Vein endothelial cell (primary cell): ENCODE data around the gene COX8C. TPM values are rescaled to one million over a fixed set of nuclear protein-coding genes. Genes with fewer than 3 reads are reported as not detected.

Experiments
- small RNA-seq: library from RNA; depleted of rRNA; stranded (forward); fragments of <200 nt; gene quantifications from one replicate; pipeline ENCODE3, GENCODE V24; 2012
- total RNA-seq: library from RNA; depleted of rRNA; stranded (reverse); fragments of >200 nt; gene quantifications from 2 replicates; pipeline ENCODE4 v1.2.3, GENCODE V29; 2012

Gene COX8C
- not detected in 2 replicates for total RNA-seq

DNA sequence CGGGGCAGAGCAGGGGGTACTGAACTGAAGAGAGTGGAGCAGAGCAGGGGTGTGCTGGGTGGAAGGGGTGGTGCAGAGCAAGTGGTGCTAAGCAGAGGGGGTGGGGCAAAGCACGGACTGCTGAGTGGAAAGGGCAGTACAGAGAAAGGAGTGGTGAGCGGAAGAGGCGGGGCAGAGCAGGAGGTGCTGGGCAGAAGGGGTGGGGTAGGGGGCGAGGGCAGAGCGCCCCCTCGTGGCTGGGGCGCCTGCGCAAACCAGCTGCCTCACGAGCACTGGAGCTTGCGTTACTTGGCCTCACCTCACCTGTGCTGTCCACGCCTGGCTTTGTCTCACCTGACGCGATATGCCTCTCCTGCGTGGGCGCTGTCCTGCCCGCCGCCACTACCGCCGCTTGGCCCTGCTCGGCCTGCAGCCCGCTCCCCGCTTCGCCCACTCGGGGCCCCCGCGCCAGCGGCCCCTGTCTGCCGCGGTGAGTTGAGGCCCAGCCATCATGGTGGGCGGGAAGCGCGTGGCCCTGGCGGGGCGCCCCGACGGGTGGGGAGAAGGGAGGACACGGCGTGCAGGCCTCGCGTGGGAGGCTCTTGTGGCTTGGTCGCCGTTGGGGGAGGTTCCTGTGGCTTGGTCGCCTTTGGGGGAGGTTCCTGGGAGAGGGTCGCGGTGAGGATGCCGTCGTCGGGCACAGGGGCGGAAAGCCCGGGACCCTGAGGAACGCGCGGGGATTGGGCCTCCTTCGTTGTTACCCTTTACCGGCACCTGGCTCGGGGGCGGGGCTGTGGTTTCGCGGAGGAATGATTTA is at the start of gene COX8C:
Gene COX8C, plus strand, starts transcription at position 257 of the 796 bp plus-strand sequence. Its CDS starts 87 bp downstream, at position 344.

GRCh38 chr14:93332853-93333630 is 13.9 kb upstream of the COX8C start, which contains the start of gene BTBD7:
Gene BTBD7 (minus strand): TSS chr14:93333036. CDS start chr14:93296051, 36,985 bp downstream.

Small RNAs within 50 kb of the gene (small RNA-seq; reads per million reads assigned to genes)
- not detected for gene RF00019

Other genes with a start within 250 kb of the COX8C start
- 24.5 and 29.1 TPM in 2 replicates for gene ITPK1, start 231.3 kb upstream of the COX8C start, total RNA-seq
- 16.7 and 17.5 TPM in 2 replicates for gene MOAP1, start 162.3 kb upstream of the COX8C start, total RNA-seq
- 11.4 and 12.6 TPM in 2 replicates for gene LYSET, start 161.9 kb upstream of the COX8C start, total RNA-seq
- gene GON7, start 140.1 kb upstream of the COX8C start, total RNA-seq: 14.0 and 15.6 TPM in 2 replicates
- gene UBR7, start 139.9 kb upstream of the COX8C start, total RNA-seq: 25.8 and 33.1 TPM in 2 replicates
- 37.2 and 41.7 TPM in 2 replicates for gene BTBD7, start 14.1 kb upstream of the COX8C start, total RNA-seq
- under 0.01 TPM in 1 of 2 replicates, not detected in the other for gene UNC79, start 83.8 kb downstream of the COX8C start, total RNA-seq